Keratinocyte (primary cell): ENCODE measurements around the gene NUDT3. TPM values are rescaled to one million over a fixed set of nuclear protein-coding genes. Genes with fewer than 3 reads are reported as not detected.

ENCODE experiments used
- DNase-seq: peaks from one replicate; pipeline ENCODE4 v3.0.0-alpha.2; 2011; ENCODE audit warnings: low read depth, missing footprints, low spot score
- FAIRE-seq: peaks from 2 replicates; lab custom pipeline; 2011; peaks lifted over from hg19 to GRCh38; lab: Jason Lieb, UNC
- H2AFZ ChIP-seq: 2 replicates; pipeline ENCODE4 v1.6.0; 2012; ENCODE audit warnings: low read length, control low read depth, inconsistent platforms; ENCODE audit not compliant: control insufficient read depth
- H3K27ac ChIP-seq: 2 replicates; pipeline ENCODE4 v1.5.1; 2011; ENCODE audit warnings: low read length; ENCODE audit not compliant: control insufficient read depth, insufficient read depth
- H3K27me3 ChIP-seq: 3 replicates; pipeline ENCODE4 v1.6.0; 2011; ENCODE audit warnings: low read length; ENCODE audit not compliant: control insufficient read depth, insufficient read depth; ENCODE audit errors: extremely low read depth
- H3K36me3 ChIP-seq, 2 experiments: 2 replicates in 1 of 2; 3 replicates in 1 of 2; pipeline ENCODE4 v1.5.1; 2011; ENCODE audit warnings: low read length in 2 of 2, mild to moderate bottlenecking in 1 of 2; ENCODE audit not compliant: control insufficient read depth in 2 of 2, insufficient read depth in 2 of 2; ENCODE audit errors: extremely low read depth in 1 of 2
- H3K4me1 ChIP-seq: 3 replicates; pipeline ENCODE4 v1.5.1; 2011; ENCODE audit warnings: low read length; ENCODE audit not compliant: control insufficient read depth, insufficient read depth; ENCODE audit errors: extremely low read depth
- H3K4me2 ChIP-seq: 3 replicates; pipeline ENCODE4 v1.6.0; 2011; ENCODE audit warnings: low read depth, low read length; ENCODE audit not compliant: control insufficient read depth, insufficient read depth; ENCODE audit errors: extremely low read depth
- H3K4me3 ChIP-seq, 3 experiments: fragments of 200-600 bp in 1 of 3; sonication (generic) in 1 of 3; 2 replicates in 2 of 3; 3 replicates in 1 of 3; pipeline ENCODE4 v1.5.1; 2011 to 2016; ENCODE audit warnings: low read length in 3 of 3, mild to moderate bottlenecking in 3 of 3, control low read depth in 2 of 3, inconsistent platforms in 1 of 3, low read depth in 1 of 3, mixed read lengths in 1 of 3, mixed run types in 1 of 3, moderate library complexity in 1 of 3; ENCODE audit not compliant: control insufficient read depth in 2 of 3, insufficient read depth in 2 of 3; ENCODE audit errors: extremely low read depth in 1 of 3
- H3K79me2 ChIP-seq: 2 replicates; pipeline ENCODE4 v1.6.0; 2012; ENCODE audit warnings: low read length; ENCODE audit not compliant: control insufficient read depth, insufficient read depth
- H3K9ac ChIP-seq: 3 replicates; pipeline ENCODE4 v1.6.0; 2011; ENCODE audit warnings: low read length; ENCODE audit not compliant: control insufficient read depth, insufficient read depth; ENCODE audit errors: extremely low read depth
- H3K9me1 ChIP-seq: 3 replicates; pipeline ENCODE4 v1.6.0; 2011; ENCODE audit warnings: low read length; ENCODE audit not compliant: control insufficient read depth, insufficient read depth; ENCODE audit errors: extremely low read depth
- H3K9me3 ChIP-seq: 2 replicates; pipeline ENCODE4 v1.5.1; 2012; ENCODE audit warnings: low read depth, low read length; ENCODE audit not compliant: control insufficient read depth
- H4K20me1 ChIP-seq: 3 replicates; pipeline ENCODE4 v1.6.0; 2011; ENCODE audit warnings: low read length; ENCODE audit not compliant: control insufficient read depth, insufficient read depth; ENCODE audit errors: extremely low read depth
- CTCF ChIP-seq, 3 experiments: IDR thresholded peaks in 1 of 3; conservative IDR thresholded peaks in 1 of 3; optimal IDR thresholded peaks in 1 of 3; 2 replicates in 2 of 3; 3 replicates in 1 of 3; pipeline versions ENCODE3 to v1.5.1; 2011; ENCODE audit warnings: low read length in 3 of 3, mild to moderate bottlenecking in 3 of 3, moderate library complexity in 2 of 3, control low read depth in 1 of 3, inconsistent platforms in 1 of 3; ENCODE audit not compliant: insufficient read depth in 2 of 3; ENCODE audit errors: extremely low read depth in 1 of 3
- EZH2 ChIP-seq: IDR thresholded peaks from one replicate; pipeline ENCODE4 v1.6.1; 2012; ENCODE audit warnings: inconsistent platforms, mild to moderate bottlenecking, low read length, moderate library complexity
- dilution Hi-C: fragments of 300-500 bp; cut with MboI; formaldehyde crosslinking; loops from one replicate; pipeline ENCODE4 v1.7.0; 2020; ENCODE audit warnings: low sequenced_read_pairs; ENCODE audit not compliant: extremely low pct_ligation_motif_present
- polyA plus RNA-seq, 5 experiments: library from polyadenylated mRNA; depleted of rRNA in 3 of 5; stranded (reverse) in 3 of 5; stranded (forward) in 1 of 5; unstranded in 1 of 5; fragments of >200 nt; gene quantifications; 1 replicate in 1 of 5; 2 replicates in 3 of 5; 3 replicates in 1 of 5; pipeline versions ENCODE4 v1.2.1 to v1.2.3, GENCODE V29; 2011 to 2012; ENCODE audit warnings: missing spikeins in 2 of 5, low read depth in 1 of 5, low replicate concordance in 1 of 5

NUDT3 gene
- polyA plus RNA-seq, 1 donor (not counting 4 experiments of a cell fraction or from before 2014, with no cell fraction given): 16.5 TPM

- peak overlapping the region; percentile 81 for H3K27ac ChIP-seq
- peak overlapping the region; percentile 97 for H3K4me2 ChIP-seq
- no peaks in the 10 kb centered on the region for H3K9me3 ChIP-seq
- no peak for TF ChIP-seq EZH2
- H3K27me3 ChIP-seq: no peaks in the 10 kb centered on the region
- DNase-seq (no peak), FAIRE-seq (no peak)
- no peak overlapping the region for H3K9ac ChIP-seq
- H3K4me3 ChIP-seq: peak overlapping the region in 2 of 3 experiments; percentile 90 to 94
- peaks cover 10% of the 10 kb centered on the region for H3K9me1 ChIP-seq
- dilution Hi-C loops: no loop called here
- H2AFZ ChIP-seq: no peak overlapping the region
- H3K4me1 ChIP-seq: peaks cover 67% of the 10 kb centered on the region
- H3K79me2 ChIP-seq: peaks cover 37% of the 10 kb centered on the region
- H3K36me3 ChIP-seq: peaks cover 22 to 40% of the 10 kb centered on the region in 2 experiments
- peaks cover 16% of the 10 kb centered on the region for H4K20me1 ChIP-seq
Observed at GRCh38 chr6:34239893-34240292, 152.6 kb downstream of the NUDT3 start.

GRCh38 chr6:34239500-34239825 is 153.0 kb downstream of the NUDT3 start:
- no peak for FAIRE-seq
- Histone ChIP-seq H3K9me3 (no peaks in the 10 kb centered on the region), H3K9me1 (peaks cover 10% of the 10 kb centered on the region), H3K9ac (peak overlapping the region; percentile 88), H3K79me2 (peaks cover 37% of the 10 kb centered on the region), H3K4me2 (peak overlapping the region; percentile 97), H3K27me3 (no peaks in the 10 kb centered on the region), H2AFZ (no peak overlapping the region), H3K4me1 (peaks cover 67% of the 10 kb centered on the region), H3K4me3 (peak overlapping the region in 2 of 3 experiments; percentile 90 to 94), H4K20me1 (peaks cover 16% of the 10 kb centered on the region), H3K27ac (peak overlapping the region; percentile 81), H3K36me3 (peaks cover 22 to 40% of the 10 kb centered on the region in 2 experiments)
- no peak for TF ChIP-seq EZH2
- TF ChIP-seq CTCF (optimal IDR thresholded peaks at IDR 0.05 in 1 of 3, IDR thresholded peaks at IDR 0.05 in 1 of 3, conservative IDR thresholded peaks at IDR 0.05 in 1 of 3; ENCODE audit: extremely low read depth in 1 of 3, insufficient read depth in 2 of 3, low read length in 3 of 3): no peak
- dilution Hi-C loops: no loop called here
- DNase-seq: no peak
